HepG2 (cell line): Measurements from ENCODE around the gene ANKRD1. TPM values are rescaled to one million over a fixed set of nuclear protein-coding genes. Genes with fewer than 3 reads are reported as not detected.

ENCODE experiments used
- ATAC-seq: fragments of 200-7000 bp; cut with Tn5 transposase; 3 replicates; pipeline ENCODE4 v1.9.1; 2020; ENCODE audit warnings: mild to moderate bottlenecking, moderate library complexity
- BruUV-seq: library from RNA; stranded (reverse); fragments of 400-500 nt; replicated peaks from 2 replicates; lab custom pipeline; 2021; lab: Mats Ljungman, UMichigan
- CTCF ChIA-PET: fragments of 300-600 bp; formaldehyde crosslinking; extraction: SDS; loops from one replicate; lab custom pipeline; 2021; ENCODE audit warnings: low total read pairs, inconsistent platforms, low intra/inter-chr PET ratio; lab: Yijun Ruan, JAX
- POLR2A ChIA-PET: fragments of 350-600 bp; sonication (Branson Sonifier 250); formaldehyde crosslinking; loops from one replicate; lab custom pipeline; 2020; ENCODE audit warnings: antibody characterized with exemption, inconsistent platforms; lab: Yijun Ruan, JAX
- DNase-seq: peaks from one replicate; pipeline ENCODE4 v3.0.0-alpha.2; 2015; ENCODE audit warnings: low spot score
- FAIRE-seq: peaks from 3 replicates; lab custom pipeline; 2011; peaks lifted over from hg19 to GRCh38; lab: Jason Lieb, UNC
- H2AFZ ChIP-seq: one replicate; pipeline ENCODE4 v1.6.1; 2011; ENCODE audit warnings: low read length, inconsistent platforms
- H3K27ac ChIP-seq: fragments of 300-600 bp; 3 replicates; pipeline ENCODE4 v1.8.0; 2011; ENCODE audit warnings: mixed run types, mild to moderate bottlenecking, mixed read lengths, low read length, inconsistent platforms; ENCODE audit not compliant: insufficient read depth; ENCODE audit errors: extremely low read length
- H3K27me3 ChIP-seq, 2 experiments: fragments of 200-600 bp in 1 of 2; 2 replicates in 1 of 2; 3 replicates in 1 of 2; pipeline versions ENCODE4 v1.6.0 to v1.8.0; 2011; ENCODE audit warnings: low read length in 2 of 2, mild to moderate bottlenecking in 2 of 2, moderate library complexity in 2 of 2, inconsistent platforms in 1 of 2; ENCODE audit not compliant: insufficient read depth in 2 of 2, control insufficient read depth in 1 of 2
- H3K36me3 ChIP-seq, 2 experiments: fragments of 200-600 bp in 1 of 2; replicated peaks in 1 of 2; 2 replicates in 1 of 2; 3 replicates in 1 of 2; pipeline versions ENCODE4 v1.5.1 to v1.8.0; 2011; ENCODE audit warnings: low read length in 2 of 2, inconsistent platforms in 1 of 2; ENCODE audit not compliant: insufficient read depth in 2 of 2, control insufficient read depth in 1 of 2
- H3K4me1 ChIP-seq: 2 replicates; pipeline ENCODE4 v1.5.1; 2012; ENCODE audit warnings: low read length, inconsistent platforms; ENCODE audit not compliant: insufficient read depth
- H3K4me2 ChIP-seq: 2 replicates; pipeline ENCODE4 v1.6.0; 2011; ENCODE audit warnings: low read depth, low read length, inconsistent platforms
- H3K4me3 ChIP-seq, 3 experiments: fragments of 200-600 bp in 1 of 3; sonication (generic), shearing (Covaris generic) in 1 of 3; replicated peaks in 1 of 3; 2 replicates each; pipeline ENCODE4 v1.5.1; 2011 to 2016; ENCODE audit warnings: low read length in 3 of 3, inconsistent platforms in 2 of 3, low read depth in 2 of 3, mild to moderate bottlenecking in 2 of 3, control low read depth in 1 of 3, mixed read lengths in 1 of 3; ENCODE audit not compliant: insufficient read depth in 1 of 3
- H3K79me2 ChIP-seq: one replicate; pipeline ENCODE4 v1.6.1; 2011; ENCODE audit warnings: low read length, inconsistent platforms; ENCODE audit not compliant: insufficient read depth
- H3K9ac ChIP-seq: 2 replicates; pipeline ENCODE4 v1.6.0; 2011; ENCODE audit warnings: mild to moderate bottlenecking, low read depth, low read length, inconsistent platforms; ENCODE audit not compliant: insufficient read depth
- H3K9me3 ChIP-seq: 2 replicates; pipeline ENCODE4 v1.5.1; 2012; ENCODE audit warnings: mild to moderate bottlenecking, low read length
- H4K20me1 ChIP-seq: 2 replicates; pipeline ENCODE4 v1.6.0; 2011; ENCODE audit warnings: inconsistent platforms, mild to moderate bottlenecking, low read length, moderate library complexity; ENCODE audit not compliant: insufficient read depth
- HNRNPH1 ChIP-seq: fragments of 200-400 bp; formaldehyde crosslinking; optimal IDR thresholded peaks from 2 replicates; pipeline ENCODE3; 2017; ENCODE audit warnings: mild to moderate bottlenecking, low read depth, low read length
- ZFP90 ChIP-seq: sonication (generic); formaldehyde crosslinking; IDR thresholded peaks from 2 replicates; pipeline ENCODE4 v1.8.0; 2022; ENCODE audit warnings: missing genetic modification reagents, mild to moderate bottlenecking, inconsistent platforms, borderline replicate concordance
- WGBS: methylation state at CpG from one replicate; pipeline ENCODE4 v1.1.6; 2017; ENCODE audit warnings: low lambda C conversion rate; 5-methylcytosine and 5-hydroxymethylcytosine counted together
- in situ Hi-C: cut with HindIII; loops from 2 replicates; pipeline ENCODE4 v1.10.0; 2017; ENCODE audit warnings: low pct_unique_long_range_greater_than_20kb; ENCODE audit not compliant: extremely low pct_ligation_motif_present
- intact Hi-C: fragments of 100-400 bp; cut with micrococcal nuclease; formaldehyde crosslinking; loops from one replicate; pipeline ENCODE4 v1.10.0; 2022; ENCODE audit not compliant: unreplicated experiment
- polyA plus RNA-seq, 8 experiments: library from polyadenylated mRNA; depleted of rRNA in 3 of 8; stranded (reverse) in 7 of 8; unstranded in 1 of 8; fragments of >200 nt; fragmentation: Illumina TruSeq in 4 of 8; extraction: Trizol in 4 of 8; gene quantifications; 2 replicates each; pipeline versions ENCODE4 v1.2.1 to v1.2.3, GENCODE V29; 2011 to 2016; ENCODE audit warnings: low read depth in 4 of 8, missing spikeins in 1 of 8, mixed read lengths in 1 of 8; ENCODE audit not compliant: insufficient read depth in 1 of 8
- total RNA-seq, 5 experiments: library from RNA; depleted of rRNA; stranded (reverse); fragments of >200 nt; fragmentation: Illumina TruSeq; extraction: Trizol; gene quantifications; 2 replicates each; pipeline ENCODE4 v1.2.3, GENCODE V29; 2016; ENCODE audit warnings: low read depth in 1 of 5
- TF ChIP-seq, protein P1 (sequence below): sonication (generic); formaldehyde crosslinking; IDR thresholded peaks from 2 replicates; pipeline ENCODE4 v1.4.0; 2020; ENCODE audit warnings: missing genetic modification reagents, low read depth, mild to moderate bottlenecking, borderline replicate concordance
- TF ChIP-seq, protein P2 (sequence below): sonication (generic); formaldehyde crosslinking; IDR thresholded peaks from 2 replicates; pipeline ENCODE4 v1.5.0; 2020; ENCODE audit warnings: mild to moderate bottlenecking, missing genetic modification reagents

Gene ANKRD1
- total and polyA plus RNA-seq, 2 of the 13 experiments (the other 11 are each of a cell fraction or from before 2014, with no cell fraction given) = 19.4 to 41.8 TPM

DNA sequence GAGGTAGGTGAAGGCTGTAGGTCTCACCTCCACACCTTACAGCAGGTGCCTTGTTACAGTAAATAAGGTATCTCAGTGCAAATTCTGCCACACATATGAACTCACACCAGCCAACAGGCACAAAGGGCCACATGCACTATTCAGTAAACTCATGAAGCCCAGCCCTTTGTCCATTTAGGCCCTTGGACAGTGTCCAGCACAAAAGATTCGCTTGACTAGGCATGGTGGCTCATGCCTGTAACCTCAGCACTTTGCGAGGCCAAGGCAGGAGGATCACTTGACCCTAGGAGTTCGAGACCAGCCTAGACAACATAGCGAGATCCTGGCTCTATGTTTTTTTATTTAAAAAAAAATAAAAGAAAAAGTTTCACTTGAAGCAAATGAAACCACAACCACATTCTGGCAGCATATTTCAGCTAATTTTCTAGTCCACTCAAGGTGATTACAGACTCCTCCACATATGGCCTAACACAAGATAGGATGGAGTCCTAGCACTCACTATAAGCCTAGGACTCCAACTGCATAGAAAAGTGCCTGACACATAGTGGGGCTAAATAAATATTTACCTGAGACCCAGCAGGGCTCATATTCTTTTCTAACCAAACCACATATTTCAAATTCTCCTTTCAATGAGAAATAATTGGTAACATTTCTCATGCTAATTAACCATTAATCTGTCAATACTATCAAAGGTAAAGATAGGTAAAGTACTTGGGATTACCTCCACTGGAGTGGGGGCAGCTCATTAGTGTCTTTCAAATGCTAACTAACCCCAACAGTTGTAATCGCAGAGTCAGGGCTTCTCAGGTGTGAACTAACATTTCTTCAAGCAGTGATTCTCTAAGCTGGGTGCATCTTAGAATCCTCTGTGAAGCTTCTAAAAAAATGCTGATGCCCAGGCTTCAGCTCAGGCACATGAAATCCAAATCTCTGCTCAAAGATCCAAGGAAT is 4.5 kb upstream of the ANKRD1 start:
- FAIRE-seq = no peak

More for the DNA sequence above, 4.5 kb upstream of the ANKRD1 start:
- ATAC-seq (no peak), DNase-seq (no peak)
- Histone ChIP-seq H3K9me3 (no peaks in the 10 kb centered on the region), H3K36me3 (no peaks in the 10 kb centered on the region), H3K27ac (no peak overlapping the region), H3K4me1 (peaks cover 44% of the 10 kb centered on the region), H2AFZ (no peak overlapping the region), H4K20me1 (no peaks in the 10 kb centered on the region), H3K9ac (no peak overlapping the region), H3K27me3 (no peaks in the 10 kb centered on the region), H3K4me3 (no peak overlapping the region), H3K79me2 (no peaks in the 10 kb centered on the region), H3K4me2 (no peak overlapping the region)
- 98% methylated on average over 5 of the region's 5 CpGs for WGBS
- ChIA-PET POLR2A (no interaction called here), CTCF (no interaction called here)
- intact Hi-C loops (no loop called here), in situ Hi-C loops (no loop called here)
- no TSS peak for BruUV-seq
- TF ChIP-seq, protein P1, sequence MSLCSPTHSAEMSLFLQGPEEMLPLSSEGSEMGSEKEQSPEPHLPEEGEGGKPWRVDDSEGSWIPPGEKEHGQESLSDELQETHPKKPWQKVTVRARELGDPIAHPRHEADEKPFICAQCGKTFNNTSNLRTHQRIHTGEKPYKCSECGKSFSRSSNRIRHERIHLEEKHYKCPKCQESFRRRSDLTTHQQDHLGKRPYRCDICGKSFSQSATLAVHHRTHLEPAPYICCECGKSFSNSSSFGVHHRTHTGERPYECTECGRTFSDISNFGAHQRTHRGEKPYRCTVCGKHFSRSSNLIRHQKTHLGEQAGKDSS (CRISPR knock-in tag) = no peak
- TF ChIP-seq ZFP90 (CRISPR knock-in tag) (no peak), HNRNPH1 (no peak)
- TF ChIP-seq, protein P2, sequence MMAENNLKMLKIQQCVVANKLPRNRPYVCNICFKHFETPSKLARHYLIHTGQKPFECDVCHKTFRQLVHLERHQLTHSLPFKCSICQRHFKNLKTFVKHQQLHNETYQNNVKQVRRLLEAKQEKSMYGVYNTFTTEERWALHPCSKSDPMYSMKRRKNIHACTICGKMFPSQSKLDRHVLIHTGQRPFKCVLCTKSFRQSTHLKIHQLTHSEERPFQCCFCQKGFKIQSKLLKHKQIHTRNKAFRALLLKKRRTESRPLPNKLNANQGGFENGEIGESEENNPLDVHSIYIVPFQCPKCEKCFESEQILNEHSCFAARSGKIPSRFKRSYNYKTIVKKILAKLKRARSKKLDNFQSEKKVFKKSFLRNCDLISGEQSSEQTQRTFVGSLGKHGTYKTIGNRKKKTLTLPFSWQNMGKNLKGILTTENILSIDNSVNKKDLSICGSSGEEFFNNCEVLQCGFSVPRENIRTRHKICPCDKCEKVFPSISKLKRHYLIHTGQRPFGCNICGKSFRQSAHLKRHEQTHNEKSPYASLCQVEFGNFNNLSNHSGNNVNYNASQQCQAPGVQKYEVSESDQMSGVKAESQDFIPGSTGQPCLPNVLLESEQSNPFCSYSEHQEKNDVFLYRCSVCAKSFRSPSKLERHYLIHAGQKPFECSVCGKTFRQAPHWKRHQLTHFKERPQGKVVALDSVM (CRISPR knock-in tag) = 0 out of 2 replicates have a peak, but pooled peaks have one; percentile 16
